ENCODE measurements around the gene FGF14.

DNA sequence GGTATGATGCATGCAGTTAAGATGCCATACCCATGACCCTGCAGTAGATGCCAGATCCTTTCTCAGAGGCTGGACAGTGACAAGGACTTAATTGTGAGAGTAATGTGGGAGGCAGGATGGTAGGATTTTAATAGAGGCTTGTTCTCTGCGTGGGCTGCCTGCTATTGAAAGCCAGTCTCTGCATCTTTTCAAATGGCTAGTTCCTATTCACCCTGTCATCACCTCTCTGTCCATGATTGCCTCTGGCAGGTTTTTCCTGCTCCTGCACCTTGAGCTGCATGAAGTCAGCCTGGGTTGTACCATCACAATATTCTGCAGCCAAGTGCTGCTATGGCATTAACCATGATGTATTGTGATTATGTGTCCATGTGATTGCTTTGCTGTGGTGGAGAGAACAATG, 508.8 kb downstream of the FGF14 start:
- no peak for TF ChIP-seq ZNF311 (tag by site-specific recombination; IDR thresholded peaks at IDR 0.05; ENCODE audit: borderline replicate concordance)
- no peak for TF ChIP-seq ZNF24 (tag by site-specific recombination; IDR thresholded peaks at IDR 0.05)
